Brain pericyte (primary cell): ENCODE measurements around the gene CIDEA.

Experiments
- DNase-seq: peaks from one replicate; pipeline ENCODE4 v3.0.0-alpha.2; 2012; ENCODE audit warnings: low read depth, low spot score

CIDEA gene

DNA sequence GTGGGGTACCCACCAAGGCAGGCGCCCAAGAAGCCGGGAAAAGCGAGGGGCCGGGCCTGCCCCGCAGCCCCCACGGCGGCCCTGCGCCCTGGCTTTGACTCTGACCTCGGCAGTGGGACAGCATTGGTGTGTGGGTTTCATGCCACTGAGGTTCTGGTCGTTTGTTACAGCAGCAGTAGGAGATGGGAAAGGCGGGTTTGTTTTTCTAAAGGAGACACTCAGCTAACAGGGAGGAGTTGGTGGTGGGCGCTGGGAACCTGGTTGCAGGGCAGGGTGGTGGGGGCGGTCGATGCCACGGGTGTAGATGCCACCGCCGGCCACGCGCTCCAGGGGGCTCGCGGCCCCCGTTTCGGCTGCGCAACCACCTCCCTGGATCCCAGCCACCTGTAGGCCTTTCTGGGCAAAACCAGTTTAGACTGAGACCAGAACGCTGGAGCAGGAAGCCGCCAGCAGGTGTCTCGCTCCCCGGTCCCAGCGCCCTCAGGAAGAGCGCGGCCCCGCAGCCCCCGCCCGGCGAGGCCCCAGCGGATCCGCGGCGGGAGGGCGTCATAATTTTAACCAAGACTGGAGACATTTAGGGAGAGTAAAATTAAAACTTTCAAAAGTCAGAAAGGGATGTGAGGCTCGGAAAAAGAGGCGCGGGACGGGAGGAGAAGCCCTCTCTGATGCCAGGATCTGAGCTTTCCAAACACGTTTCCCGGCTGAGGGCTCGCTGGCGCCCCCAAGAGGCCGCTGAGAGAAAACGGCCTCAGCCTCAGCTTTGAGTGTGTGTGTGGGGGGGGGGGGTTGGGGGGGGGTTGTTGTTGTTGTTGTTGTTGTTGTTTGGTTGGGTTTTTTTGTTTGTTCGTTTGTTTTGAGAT, 17.4 kb downstream of the CIDEA start:
- DNase-seq: no peak

DNA sequence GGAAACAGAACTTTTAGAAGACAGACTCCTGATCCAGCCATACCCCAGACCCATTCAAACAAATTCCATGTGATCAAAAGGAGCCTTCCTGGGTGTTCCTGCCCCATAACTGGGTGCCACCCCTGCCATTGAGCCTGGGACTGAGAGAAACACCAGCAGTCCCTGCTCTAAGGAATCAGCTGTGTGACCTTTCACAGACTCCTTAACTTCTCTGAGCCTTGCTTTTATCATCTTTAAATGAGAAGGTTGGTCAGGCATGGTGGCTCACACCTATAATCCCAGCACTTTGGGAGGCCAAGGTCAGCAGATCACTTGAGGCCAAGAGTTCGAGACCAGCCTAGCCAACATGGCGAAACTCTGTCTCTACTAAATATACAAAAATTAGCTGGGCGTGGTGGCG, 20.6 kb downstream of the CIDEA start:
- no peak for DNase-seq

DNA sequence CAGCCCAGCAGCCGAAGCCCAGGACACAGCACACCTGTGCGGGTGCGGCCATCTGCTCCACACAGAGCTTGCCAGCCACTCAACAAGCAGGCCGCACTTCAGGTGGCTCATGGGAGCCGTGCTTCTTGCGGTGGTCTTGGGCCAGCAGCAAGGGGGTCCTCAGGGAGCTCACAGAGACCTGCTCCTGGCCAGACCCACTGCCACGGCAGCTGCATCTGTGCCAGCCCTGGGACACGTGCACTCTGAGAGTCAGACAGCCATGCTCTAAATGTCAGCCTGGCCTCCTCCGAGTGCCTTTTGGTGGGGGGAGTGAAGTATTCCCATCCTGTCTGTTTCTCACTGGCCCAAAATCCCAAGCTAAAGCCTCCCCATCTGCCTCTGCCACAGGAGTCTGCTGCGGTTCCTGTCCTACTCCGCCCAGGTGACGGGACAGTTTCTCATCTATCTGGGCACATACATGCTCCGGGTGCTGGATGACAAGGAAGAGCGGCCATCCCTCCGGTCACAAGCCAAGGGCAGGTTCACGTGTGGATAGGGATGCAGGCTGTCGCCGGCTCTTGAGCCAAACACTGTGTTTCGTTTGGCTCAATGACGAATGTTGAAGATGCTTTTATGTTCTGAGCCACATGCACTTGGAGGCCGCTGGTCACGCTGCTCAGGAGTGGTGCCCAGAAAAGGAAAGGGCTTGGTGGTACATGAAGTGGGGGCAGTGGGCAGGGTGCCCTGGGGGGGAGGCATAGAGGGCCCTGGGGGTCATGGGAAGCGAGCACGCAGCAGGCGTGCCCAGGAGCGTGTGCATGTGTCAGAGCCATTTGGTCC, 22.8 kb downstream of the CIDEA start:
- no peak for DNase-seq

DNA sequence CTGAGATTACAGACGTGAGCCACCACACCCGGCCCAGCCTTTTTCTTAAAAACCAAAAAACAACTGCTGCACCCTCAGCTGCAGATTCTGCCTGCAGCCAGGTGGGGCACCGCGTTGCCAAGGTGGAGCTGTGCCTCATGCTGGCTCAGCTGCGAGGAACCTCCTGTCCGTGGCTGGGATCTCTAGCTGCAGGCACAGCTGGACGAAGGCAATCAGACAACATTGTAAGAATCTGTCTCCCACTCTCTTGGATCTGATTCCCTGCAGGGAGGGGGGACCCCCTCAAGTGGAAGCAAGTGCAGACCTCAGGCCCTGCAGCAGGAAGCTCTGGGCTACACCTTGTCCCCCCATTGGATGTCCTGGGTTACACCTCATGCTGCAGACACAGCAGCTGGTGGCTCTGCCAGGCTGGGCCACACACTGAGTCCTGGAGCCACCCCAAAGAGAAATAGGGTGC, 24.1 kb downstream of the CIDEA start:
- DNase-seq: no peak

DNA sequence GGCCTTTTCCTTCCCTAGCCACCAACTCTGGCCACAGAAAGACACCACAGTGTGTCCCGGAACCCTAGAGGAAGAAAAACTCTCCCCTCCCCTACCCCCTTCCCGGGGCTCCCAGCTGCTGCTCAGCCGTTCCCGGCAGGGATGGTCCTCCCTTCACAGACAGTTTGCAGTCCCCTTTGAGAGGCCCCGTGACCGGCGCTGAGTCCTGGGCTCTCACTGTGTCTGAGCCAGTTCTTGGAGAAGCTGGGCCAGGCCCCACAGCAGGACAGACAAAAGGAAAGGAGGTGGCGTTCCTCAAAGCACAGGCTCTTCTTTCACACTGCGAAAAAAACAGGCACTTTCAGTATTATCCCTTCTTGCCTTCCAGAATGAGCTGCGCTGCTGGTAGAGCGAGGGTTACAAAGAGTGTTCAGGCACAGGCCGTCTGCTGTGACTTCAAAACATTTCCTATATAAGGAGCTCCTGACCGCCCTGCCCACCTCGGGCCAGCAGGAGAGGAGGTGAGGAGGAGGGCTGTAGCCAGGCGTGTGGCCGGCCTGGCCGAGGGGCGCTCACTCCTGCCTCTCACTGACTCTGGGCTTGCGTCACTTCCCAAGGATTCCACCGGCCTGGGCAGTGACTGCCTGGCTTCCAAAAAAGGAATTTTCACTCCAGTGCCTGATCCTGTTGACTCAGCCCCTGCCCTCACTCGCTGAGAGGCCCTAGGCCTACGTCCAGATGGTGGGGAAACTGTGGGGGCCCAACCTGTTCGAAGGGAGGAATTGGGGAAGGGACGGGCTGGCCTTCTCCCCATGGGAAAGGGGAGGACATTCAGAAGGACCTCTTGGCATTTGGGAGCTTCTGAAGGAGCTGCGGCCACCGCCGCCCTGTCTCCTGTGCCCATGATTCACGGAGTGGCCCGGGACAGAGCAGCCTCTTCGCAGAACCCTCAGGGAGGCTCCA, 24.9 kb downstream of the CIDEA start:
- peak; percentile 68 for DNase-seq

DNA sequence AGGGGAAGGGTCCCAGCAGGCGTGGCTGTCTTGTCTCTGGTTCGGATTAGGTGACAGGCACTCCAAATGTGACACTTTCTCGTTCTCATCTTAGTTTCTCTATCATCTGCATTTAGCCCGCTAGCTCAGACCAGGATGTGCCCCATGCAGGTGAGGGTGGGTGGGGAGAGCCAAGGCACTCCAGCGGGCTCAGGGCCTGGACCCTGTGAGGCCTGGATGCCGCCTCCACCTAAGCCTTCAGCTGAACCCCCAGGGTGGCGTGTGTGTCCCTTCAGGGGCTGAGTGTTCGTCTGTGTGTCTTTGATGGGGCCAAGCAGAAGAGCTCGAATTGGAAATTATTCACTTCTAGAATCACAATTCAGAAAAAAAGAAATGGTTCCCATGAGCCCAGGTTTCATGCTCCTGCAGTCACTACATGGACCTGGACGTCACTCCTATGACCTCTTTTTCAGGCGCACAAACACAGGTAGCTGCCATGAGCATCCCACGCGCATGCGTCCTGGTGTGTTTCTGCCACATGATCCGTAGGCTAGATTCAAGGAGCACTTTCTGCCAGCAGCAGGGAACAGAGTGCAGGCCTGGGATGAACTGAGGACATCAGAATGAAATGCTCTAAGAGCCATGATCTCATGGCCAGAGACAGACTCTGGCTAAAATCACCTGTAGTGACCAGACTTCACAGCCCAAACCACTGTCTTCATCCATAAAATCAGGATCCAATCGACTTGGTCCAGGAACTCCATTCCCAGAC, 25.8 kb downstream of the CIDEA start:
- DNase-seq: no peak

DNA sequence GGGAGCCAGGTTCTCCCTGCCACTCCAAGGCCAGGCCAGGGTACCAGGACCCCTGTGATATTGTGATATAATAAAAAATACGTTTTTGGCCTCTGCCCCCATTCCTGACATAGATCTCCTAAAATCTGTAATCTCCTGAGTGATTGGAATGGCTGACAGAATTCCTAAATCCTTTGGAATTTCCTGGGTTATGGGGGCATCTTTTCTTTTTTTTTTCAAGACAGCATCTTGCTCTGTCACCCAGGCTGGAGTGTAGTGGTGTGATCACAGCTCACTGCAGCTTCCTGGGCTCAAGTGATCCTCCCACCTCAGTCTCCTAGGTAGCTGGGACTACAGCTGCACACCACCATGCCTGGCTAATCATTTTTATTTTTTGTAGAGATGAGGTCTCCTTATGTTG, 27.7 kb downstream of the CIDEA start:
- no peak for DNase-seq

DNA sequence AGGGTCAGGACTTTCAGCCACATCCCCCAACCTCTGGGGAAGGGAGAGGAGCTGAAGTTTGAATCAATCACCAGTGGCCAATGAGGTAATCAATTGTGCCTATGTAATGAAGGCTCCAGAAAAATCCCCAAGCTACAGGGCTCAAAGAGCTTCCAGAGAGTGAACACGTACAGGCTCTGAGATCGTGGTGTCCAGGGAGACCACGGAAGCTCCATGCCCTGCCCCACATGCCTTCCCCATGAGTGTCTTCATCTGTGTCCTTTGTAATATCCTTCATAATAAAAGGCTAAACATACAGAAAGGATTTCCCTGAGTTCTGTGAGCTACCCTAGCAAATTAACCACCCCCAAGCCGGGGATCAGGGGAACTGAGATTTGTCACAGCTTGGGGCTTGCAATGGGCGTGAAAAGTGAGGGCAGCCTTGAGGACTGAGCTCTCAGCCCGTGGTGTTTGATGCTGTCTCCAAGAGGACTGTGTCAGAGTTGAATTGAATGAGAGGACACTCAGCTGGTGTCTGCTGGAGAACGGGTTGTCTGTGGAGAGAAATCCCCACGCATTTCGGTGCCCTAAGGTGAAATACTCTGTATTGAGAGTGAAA, 28.4 kb downstream of the CIDEA start:
- DNase-seq: no peak

DNA sequence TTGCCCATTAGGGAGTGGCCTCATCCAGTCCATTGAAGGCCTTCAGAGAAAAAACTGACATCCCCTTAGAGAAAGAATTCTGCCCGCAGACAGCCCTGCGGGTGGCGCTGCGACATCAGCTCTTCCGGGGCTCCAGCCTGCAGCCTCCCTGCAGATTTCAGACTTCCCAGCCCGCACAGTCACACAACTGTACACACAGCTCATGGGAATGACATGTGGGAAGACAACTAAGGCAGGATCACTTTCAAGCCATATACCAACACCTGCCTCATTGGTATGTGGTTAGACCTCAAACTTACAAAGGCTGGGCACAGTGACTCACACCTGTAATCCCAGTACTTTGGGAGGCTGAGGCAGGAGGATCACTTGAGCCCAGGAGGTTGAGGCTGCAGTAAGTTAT, 29.1 kb downstream of the CIDEA start:
- DNase-seq: no peak

DNA sequence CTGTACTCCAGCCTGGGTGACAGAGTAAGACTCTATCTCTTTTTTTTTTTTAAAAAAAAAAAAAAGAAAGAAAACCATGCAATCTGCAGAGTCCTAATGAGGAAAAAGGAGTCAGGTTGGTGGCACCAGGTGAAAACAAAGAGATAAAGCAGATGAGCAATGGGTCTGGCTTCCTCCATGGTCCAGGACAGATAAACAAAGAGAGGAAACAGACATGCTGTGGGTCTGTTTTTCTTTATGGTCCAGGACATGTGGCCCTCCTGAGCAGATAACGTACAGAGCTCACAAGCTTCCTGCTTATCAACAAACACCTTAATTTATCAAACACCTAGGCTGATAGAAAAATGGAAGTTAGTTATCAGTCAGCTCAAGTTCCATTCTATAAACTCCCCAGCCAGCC, 29.5 kb downstream of the CIDEA start:
- no peak for DNase-seq

DNA sequence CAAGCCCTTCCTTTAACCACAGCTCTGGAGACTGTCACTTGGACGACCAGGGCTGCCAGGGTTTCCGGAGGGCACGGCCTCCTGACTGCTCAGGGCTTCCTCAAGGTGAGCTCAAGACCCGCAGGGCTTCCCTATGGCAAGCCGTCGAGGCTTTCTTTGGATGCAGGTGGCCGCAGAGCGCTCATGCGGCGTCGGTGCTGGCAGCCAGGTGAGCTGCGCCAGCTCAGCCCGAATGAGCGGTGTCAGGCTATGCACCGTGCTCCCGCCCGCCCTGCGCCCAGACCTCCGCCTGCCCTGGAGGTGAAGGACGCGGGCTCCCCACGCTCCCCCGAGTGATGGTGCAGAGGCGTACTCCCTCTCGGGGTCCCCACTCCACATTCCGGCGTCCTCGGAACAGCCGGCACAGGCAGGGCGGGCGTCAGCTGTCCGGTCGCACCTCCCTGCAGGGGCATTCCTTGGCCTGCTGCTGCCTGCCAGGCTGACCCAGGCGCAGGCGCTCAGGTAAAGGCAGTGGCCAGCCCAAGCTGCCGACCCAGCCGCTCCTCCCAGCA, 33.0 kb downstream of the CIDEA start:
- no peak for DNase-seq

DNA sequence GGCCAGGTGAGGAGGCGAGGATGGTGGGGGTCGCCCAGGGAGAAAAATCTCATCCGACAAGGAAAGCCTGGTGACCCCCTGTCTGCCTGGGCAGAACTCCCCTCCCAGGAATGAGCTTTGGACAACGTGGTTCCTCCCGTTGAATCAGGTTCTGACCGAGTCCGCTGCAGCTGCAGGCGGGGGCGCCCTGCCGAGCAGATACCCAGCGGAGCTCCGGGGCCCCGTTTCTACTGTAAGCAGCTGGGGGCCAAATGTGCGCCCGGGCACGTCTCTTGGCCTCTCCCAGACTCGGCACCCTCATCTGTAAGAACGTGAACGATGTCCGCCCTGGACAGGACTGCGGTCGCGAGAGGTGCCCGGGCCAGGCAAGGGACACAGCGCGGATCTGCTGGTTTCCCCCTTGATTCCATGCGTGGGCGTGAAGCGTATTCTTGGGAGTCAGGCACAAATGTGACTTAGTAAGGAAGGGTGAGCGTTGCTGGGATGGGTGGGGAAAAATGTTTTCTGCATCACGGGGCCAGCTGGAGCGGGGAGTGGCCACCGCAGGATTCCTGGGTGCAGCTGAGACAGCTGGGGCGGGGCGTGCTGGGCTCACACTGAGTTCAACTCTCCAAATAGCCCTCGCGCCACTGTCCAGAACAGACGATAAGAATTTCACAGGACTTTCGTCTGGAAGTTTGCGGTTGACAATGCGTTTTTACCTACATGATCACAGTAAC, 33.7 kb downstream of the CIDEA start:
- no peak for DNase-seq

DNA sequence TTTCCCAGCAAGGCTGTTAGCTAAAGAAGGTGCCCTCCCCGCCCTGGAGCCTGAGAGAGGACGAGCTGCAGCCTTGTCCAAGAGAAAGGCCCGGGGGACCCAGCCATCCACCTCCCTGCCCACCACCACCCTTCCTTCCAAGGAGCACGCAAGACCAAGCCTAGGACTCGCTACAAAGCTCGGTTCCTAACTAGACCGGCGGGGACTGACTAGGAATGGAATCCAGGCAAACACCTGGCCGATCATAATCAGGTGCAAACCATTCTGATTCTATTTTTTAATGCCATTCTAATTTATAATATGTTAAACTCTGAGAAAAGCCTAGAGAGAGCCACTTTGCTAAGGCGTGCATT, 34.2 kb downstream of the CIDEA start:
- DNase-seq: no peak

DNA sequence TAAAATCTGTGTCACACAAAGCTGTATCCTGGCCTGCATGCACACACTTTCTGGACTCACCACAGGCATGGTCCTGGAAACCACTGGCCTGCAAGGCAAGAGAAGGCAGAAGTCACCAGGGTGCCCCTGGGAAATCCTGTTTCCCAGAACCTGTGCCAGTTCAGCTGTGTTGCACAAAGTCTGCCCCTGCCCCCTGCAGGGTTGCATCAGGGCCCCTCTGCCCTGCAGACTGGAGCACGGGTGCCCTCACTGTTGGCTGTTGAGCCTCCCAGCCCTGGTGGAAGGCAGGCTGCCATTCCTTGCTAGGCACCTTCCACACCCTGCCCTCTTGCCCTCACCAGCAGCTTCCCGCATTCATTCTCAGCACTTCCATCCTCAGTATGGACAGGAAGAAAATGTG, 35.9 kb downstream of the CIDEA start:
- DNase-seq: no peak

DNA sequence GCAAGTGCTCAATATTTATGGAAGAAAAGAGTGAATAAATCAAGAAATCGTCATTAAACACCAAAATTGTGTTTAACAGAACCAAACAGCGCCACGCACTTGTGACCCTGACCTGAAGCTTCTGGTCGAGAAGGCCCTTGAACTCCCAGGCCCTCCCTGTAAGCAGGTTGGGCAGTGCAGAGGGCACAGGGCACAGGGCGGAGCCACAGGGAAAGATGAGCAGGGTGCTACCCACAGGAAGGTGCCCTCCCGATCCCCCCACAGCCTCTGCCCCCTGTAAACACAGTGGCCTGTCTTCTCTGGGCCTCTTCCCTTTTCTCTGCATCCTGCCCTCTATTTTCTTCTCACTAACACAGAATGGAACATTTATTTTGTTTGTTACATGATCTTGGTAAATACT, 37.0 kb downstream of the CIDEA start:
- no peak for DNase-seq

DNA sequence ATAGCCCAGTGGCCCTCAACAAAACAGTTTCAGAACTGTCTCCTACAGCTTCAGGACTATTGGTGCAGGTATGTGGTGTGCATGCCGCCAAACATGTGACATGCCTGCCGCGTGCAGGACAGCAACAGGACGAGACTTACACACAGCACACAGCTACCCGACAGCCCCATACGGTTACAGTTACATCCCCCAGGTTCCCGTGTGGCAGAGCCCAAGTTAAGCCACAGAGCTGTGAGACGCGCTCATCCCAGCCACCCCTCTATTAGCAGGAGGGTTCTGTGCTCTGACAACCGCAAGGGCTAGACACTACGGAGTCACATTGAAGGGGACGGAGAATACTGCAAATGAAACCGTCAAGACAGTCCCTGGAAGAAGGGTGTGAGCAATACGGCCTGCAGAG, 37.5 kb downstream of the CIDEA start:
- no peak for DNase-seq

DNA sequence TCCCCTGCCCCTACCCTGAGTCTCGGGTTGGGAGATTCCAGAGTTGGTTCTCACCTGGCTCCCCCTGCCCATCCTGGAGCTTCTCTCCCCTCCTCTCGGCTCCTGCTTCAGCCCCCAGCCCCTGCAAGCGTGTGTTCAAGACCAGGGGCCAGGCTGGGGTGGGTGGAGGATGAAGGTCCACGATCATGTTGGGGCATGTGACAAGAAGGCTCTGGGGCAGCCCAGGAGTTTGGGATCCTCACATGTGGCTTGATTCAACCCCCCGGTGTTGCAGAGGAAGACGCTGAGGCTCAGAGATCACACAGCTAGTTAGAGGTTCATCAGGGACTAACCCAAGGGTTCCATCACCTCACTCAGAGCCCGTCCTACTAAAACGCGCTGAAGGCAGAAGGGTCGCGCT, 39.7 kb downstream of the CIDEA start:
- DNase-seq: no peak

DNA sequence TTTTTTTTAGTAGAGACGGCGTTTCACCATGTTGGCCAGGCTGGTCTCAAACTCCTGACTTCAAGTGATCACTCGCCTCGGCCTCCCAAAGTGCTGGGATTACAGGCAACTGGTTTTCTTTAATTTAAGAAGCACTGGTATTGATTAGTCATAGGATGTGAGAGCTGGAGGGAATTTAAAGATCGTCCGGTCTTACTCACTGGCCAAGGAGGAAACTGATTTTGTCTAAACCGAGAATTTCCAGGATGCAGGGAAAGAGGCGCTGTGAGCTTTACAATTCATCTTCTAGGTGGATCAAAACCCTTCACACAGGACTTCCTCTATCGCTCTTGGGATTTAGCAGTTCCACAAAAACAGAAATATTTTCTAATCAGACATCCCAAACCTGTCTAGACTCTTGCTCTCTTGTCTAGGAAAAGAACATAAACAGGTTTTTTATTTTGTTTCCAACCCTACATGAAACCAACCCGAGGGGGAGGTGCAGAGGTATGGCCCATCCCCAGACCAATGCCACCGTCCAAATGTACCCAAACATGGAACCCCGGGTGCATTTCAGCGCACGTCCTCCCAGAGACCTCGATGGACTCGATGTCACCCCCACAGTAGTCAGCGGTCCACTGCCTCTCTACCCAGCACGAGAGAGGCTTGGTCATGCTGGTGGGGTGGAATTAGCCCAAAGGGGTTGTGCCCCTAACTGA, 41.4 kb downstream of the CIDEA start:
- DNase-seq: no peak

DNA sequence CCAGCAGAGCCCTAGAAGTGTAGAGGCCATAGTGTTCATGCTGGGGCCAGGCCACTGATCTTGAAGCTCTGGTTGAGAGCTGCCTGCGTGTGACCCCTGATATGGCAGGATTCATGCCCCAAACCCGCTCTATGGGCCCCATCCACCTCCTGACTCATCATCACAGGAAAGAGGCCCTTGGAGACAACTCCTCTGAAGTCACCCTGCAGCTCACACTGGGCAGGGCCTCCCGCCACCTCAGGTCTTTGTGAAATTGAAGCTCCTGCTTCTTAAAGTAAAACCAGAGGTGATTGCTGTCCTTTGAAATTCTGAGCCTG, 41.9 kb downstream of the CIDEA start:
- no peak for DNase-seq
